ENCODE data around the gene SBK2. TPM values are rescaled to one million over a fixed set of nuclear protein-coding genes. Genes with fewer than 3 reads are reported as not detected.

SBK2 gene
- total RNA-seq, 2 experiments from 2014 or later: not detected

- no peaks in the 10 kb centered on the region for H3K9me3 Mint-ChIP-seq
- H3K27ac Mint-ChIP-seq: no peak overlapping the region
- H3K36me3 Mint-ChIP-seq (ENCODE audit: low read depth): no peaks in the 10 kb centered on the region
- H3K4me3 Mint-ChIP-seq: no peak overlapping the region
- CTCF ChIA-PET: interaction anchor here (1.0 kb wide), 1 partner anchor 10 kb away, joined by 3 read pairs; no protein-coding TSS in a partner anchor
- intact Hi-C loops (cut with micrococcal nuclease): no loop called here
- no peak for DNase-seq
- no peaks in the 10 kb centered on the region for H3K4me1 Mint-ChIP-seq (ENCODE audit: low read depth)
- peaks cover 5% of the 10 kb centered on the region for H3K27me3 Mint-ChIP-seq (ENCODE audit: low read depth)
Measured at GRCh38 chr19:55493052-55493644, 43.8 kb downstream of the SBK2 start.

GRCh38 chr19:55492362-55492944 lies 44.5 kb downstream of the SBK2 start:
- Mint-ChIP-seq H3K36me3 (ENCODE audit: low read depth) (no peaks in the 10 kb centered on the region), H3K27me3 (ENCODE audit: low read depth) (peaks cover 5% of the 10 kb centered on the region), H3K4me1 (ENCODE audit: low read depth) (peaks cover 4% of the 10 kb centered on the region), H3K9me3 (no peaks in the 10 kb centered on the region), H3K27ac (no peak overlapping the region), H3K4me3 (no peak overlapping the region)
- CTCF ChIA-PET: interaction anchor here (0.6 kb wide), 1 partner anchor 761 kb away, joined by 5 read pairs; no protein-coding TSS in a partner anchor
- intact Hi-C loops (cut with micrococcal nuclease): no loop called here
- DNase-seq: no peak

- no peak overlapping the region for H3K27ac Mint-ChIP-seq
- peaks cover 10% of the 10 kb centered on the region for H3K4me1 Mint-ChIP-seq (ENCODE audit: low read depth)
- H3K4me3 Mint-ChIP-seq: no peak overlapping the region
- H3K27me3 Mint-ChIP-seq (ENCODE audit: low read depth): peaks cover 5% of the 10 kb centered on the region
- no peaks in the 10 kb centered on the region for H3K36me3 Mint-ChIP-seq (ENCODE audit: low read depth)
- no peaks in the 10 kb centered on the region for H3K9me3 Mint-ChIP-seq
- CTCF ChIA-PET: interaction anchor here (0.6 kb wide), 1 partner anchor 762 kb away, joined by 5 read pairs; no protein-coding TSS in a partner anchor
- no peak for DNase-seq
- intact Hi-C loops (cut with micrococcal nuclease): no loop called here
Measured at GRCh38 chr19:55491546-55492360, 45.2 kb downstream of the SBK2 start.

- Mint-ChIP-seq H3K27ac (no peak overlapping the region), H3K4me3 (no peak overlapping the region), H3K27me3 (ENCODE audit: low read depth) (peaks cover 8% of the 10 kb centered on the region), H3K9me3 (no peaks in the 10 kb centered on the region), H3K4me1 (ENCODE audit: low read depth) (peaks cover 15% of the 10 kb centered on the region), H3K36me3 (ENCODE audit: low read depth) (no peaks in the 10 kb centered on the region)
- CTCF ChIA-PET: interaction anchor here (0.6 to 1.1 kb wide), 2 partner anchors 24 to 198 kb away, joined by 5 to 7 read pairs; no protein-coding TSS in a partner anchor
- intact Hi-C loops (cut with micrococcal nuclease): no loop called here
- no peak for DNase-seq
Measured at GRCh38 chr19:55490478-55491432, 46.2 kb downstream of the SBK2 start.

- intact Hi-C loops (cut with micrococcal nuclease): no loop called here
- Mint-ChIP-seq H3K4me3 (no peak overlapping the region), H3K4me1 (ENCODE audit: low read depth) (peaks cover 17% of the 10 kb centered on the region), H3K27ac (no peak overlapping the region), H3K27me3 (ENCODE audit: low read depth) (peaks cover 8% of the 10 kb centered on the region), H3K36me3 (ENCODE audit: low read depth) (no peaks in the 10 kb centered on the region), H3K9me3 (no peaks in the 10 kb centered on the region)
- no peak for DNase-seq
- CTCF ChIA-PET: interaction anchor here (1.1 to 3.7 kb wide), 2 partner anchors 14 to 23 kb away, joined by 5 to 16 read pairs; no protein-coding TSS in a partner anchor
Measured at GRCh38 chr19:55489711-55490477, 47.0 kb downstream of the SBK2 start.

GRCh38 chr19:55488986-55489710 lies 47.8 kb downstream of the SBK2 start:
- Mint-ChIP-seq H3K36me3 (ENCODE audit: low read depth) (no peaks in the 10 kb centered on the region), H3K4me1 (ENCODE audit: low read depth) (peaks cover 17% of the 10 kb centered on the region), H3K9me3 (no peaks in the 10 kb centered on the region), H3K4me3 (no peak overlapping the region), H3K27me3 (ENCODE audit: low read depth) (peaks cover 8% of the 10 kb centered on the region), H3K27ac (no peak overlapping the region)
- CTCF ChIA-PET: interaction anchor here (1.1 to 3.7 kb wide), 2 partner anchors 15 to 22 kb away, joined by 5 to 16 read pairs; no protein-coding TSS in a partner anchor
- DNase-seq: no peak
- intact Hi-C loops (cut with micrococcal nuclease): no loop called here

GRCh38 chr19:55487924-55488687 lies 48.8 kb downstream of the SBK2 start, which contains the start of gene SSC5D:
Gene SSC5D (plus strand): TSS chr19:55488436. CDS start chr19:55488590, 154 bp downstream.
- peaks cover 17% of the 10 kb centered on the region for H3K4me1 Mint-ChIP-seq (ENCODE audit: low read depth)
- no peaks in the 10 kb centered on the region for H3K9me3 Mint-ChIP-seq
- H3K36me3 Mint-ChIP-seq (ENCODE audit: low read depth): no peaks in the 10 kb centered on the region
- CTCF ChIA-PET: interaction anchor here (3.7 kb wide), 1 partner anchor 16 kb away, joined by 16 read pairs; no protein-coding TSS in a partner anchor
- no peak within 1 kb of the TSS for H3K27ac Mint-ChIP-seq
- intact Hi-C loops (cut with micrococcal nuclease): no loop called here
- peaks cover 8% of the 10 kb centered on the region for H3K27me3 Mint-ChIP-seq (ENCODE audit: low read depth)
- DNase-seq: no peak
- H3K4me3 Mint-ChIP-seq: no peak within 1 kb of the TSS

- CTCF ChIA-PET: interaction anchor here (3.7 kb wide), 1 partner anchor 17 kb away, joined by 16 read pairs; no protein-coding TSS in a partner anchor
- Mint-ChIP-seq H3K4me3 (peak overlapping the region; percentile 15), H3K27me3 (ENCODE audit: low read depth) (peaks cover 6% of the 10 kb centered on the region)
Measured at GRCh38 chr19:55486971-55487923, 49.7 kb downstream of the SBK2 start.

More at GRCh38 chr19:55486971-55487923, 49.7 kb downstream of the SBK2 start:
- no peak overlapping the region for H3K27ac Mint-ChIP-seq
- intact Hi-C loops (cut with micrococcal nuclease): no loop called here
- H3K4me1 Mint-ChIP-seq (ENCODE audit: low read depth): peaks cover 17% of the 10 kb centered on the region
- peak; percentile 54 for DNase-seq
- H3K36me3 Mint-ChIP-seq (ENCODE audit: low read depth): no peaks in the 10 kb centered on the region
- H3K9me3 Mint-ChIP-seq: no peaks in the 10 kb centered on the region

All from activated naive CD4-positive, alpha-beta T cell treated with anti-CD3 and anti-CD28 coated beads for 36 hours (primary cell).